GM23338 (cell line): ENCODE results near the gene HACE1. TPM values are rescaled to one million over a fixed set of nuclear protein-coding genes. Genes with fewer than 3 reads are reported as not detected.
A peak's percentile ranks its signal among the peaks of the same experiment; 100 is the strongest.

Source experiments
- ATAC-seq: fragments of 200-7000 bp; cut with Tn5 transposase; 3 replicates; pipeline ENCODE4 v1.9.1; 2020
- DNase-seq: peaks from one replicate; pipeline ENCODE4 v3.0.0-alpha.2; 2015; ENCODE audit warnings: low spot score
- H2AFZ ChIP-seq: fragments of 200-600 bp; sonication (generic); 2 replicates; pipeline ENCODE4 v1.8.0; 2016; ENCODE audit warnings: antibody characterized with exemption, mild to moderate bottlenecking, moderate library complexity
- H3F3A ChIP-seq: fragments of 200-600 bp; sonication (generic); replicated peaks from 2 replicates; pipeline ENCODE4 v1.8.0; 2017; ENCODE audit warnings: antibody characterized with exemption, mixed run types, low read depth
- H3K27ac ChIP-seq: fragments of 200-600 bp; sonication (generic); 2 replicates; pipeline ENCODE4 v1.6.1; 2016; ENCODE audit warnings: low read depth
- H3K27me3 ChIP-seq: fragments of 200-600 bp; sonication (generic); 2 replicates; pipeline ENCODE4 v1.8.0; 2016; ENCODE audit warnings: mild to moderate bottlenecking, mixed run types, moderate library complexity; ENCODE audit not compliant: insufficient read depth
- H3K36me3 ChIP-seq: fragments of 200-600 bp; sonication (generic); 2 replicates; pipeline ENCODE4 v1.8.0; 2016; ENCODE audit warnings: mild to moderate bottlenecking; ENCODE audit not compliant: insufficient read depth
- H3K4me1 ChIP-seq: fragments of 200-600 bp; sonication (generic); 2 replicates; pipeline ENCODE4 v1.8.0; 2016; ENCODE audit warnings: mild to moderate bottlenecking, moderate library complexity; ENCODE audit not compliant: insufficient read depth
- H3K4me2 ChIP-seq: fragments of 200-600 bp; sonication (generic); 2 replicates; pipeline ENCODE4 v1.7.1; 2017; ENCODE audit warnings: mixed run types
- H3K4me3 ChIP-seq: fragments of 200-600 bp; sonication (generic); 2 replicates; pipeline ENCODE4 v1.6.1; 2016; ENCODE audit warnings: mixed run types
- H3K79me2 ChIP-seq: fragments of 200-600 bp; sonication (generic); replicated peaks from 2 replicates; pipeline ENCODE4 v1.8.0; 2017; ENCODE audit warnings: mild to moderate bottlenecking; ENCODE audit not compliant: insufficient read depth
- H3K9me2 ChIP-seq: fragments of 200-600 bp; sonication (generic); 2 replicates; pipeline ENCODE4 v1.8.0; 2017; ENCODE audit not compliant: insufficient read depth
- H4K20me1 ChIP-seq: fragments of 200-600 bp; sonication (generic); replicated peaks from 2 replicates; pipeline ENCODE4 v1.8.0; 2017; ENCODE audit warnings: mild to moderate bottlenecking; ENCODE audit not compliant: insufficient read depth
- H3K27ac Mint-ChIP-seq: 2 replicates; pipeline ENCODE4 v1.8.0; 2020; ENCODE audit warnings: inconsistent platforms, mild to moderate bottlenecking, moderate library complexity, mixed read lengths
- H3K27me3 Mint-ChIP-seq: 3 replicates; pipeline ENCODE4 v1.8.0; 2022; ENCODE audit warnings: low read depth, mild to moderate bottlenecking, moderate library complexity, mixed read lengths, inconsistent platforms; ENCODE audit not compliant: insufficient read depth, poor library complexity
- H3K36me3 Mint-ChIP-seq: 3 replicates; pipeline ENCODE4 v1.8.0; 2021; ENCODE audit warnings: low read depth, mild to moderate bottlenecking, inconsistent platforms, moderate library complexity, mixed read lengths
- H3K4me1 Mint-ChIP-seq: 3 replicates; pipeline ENCODE4 v1.8.0; 2020; ENCODE audit warnings: mild to moderate bottlenecking, inconsistent platforms, mixed read lengths
- H3K4me3 Mint-ChIP-seq: 3 replicates; pipeline ENCODE4 v1.8.0; 2021; ENCODE audit warnings: moderate library complexity, mild to moderate bottlenecking, inconsistent platforms, mixed read lengths
- H3K9me3 Mint-ChIP-seq: 3 replicates; pipeline ENCODE4 v1.8.0; 2020; ENCODE audit warnings: moderate library complexity, mild to moderate bottlenecking, inconsistent platforms, mixed read lengths
- EZH2 ChIP-seq: fragments of 200-600 bp; sonication (generic); IDR thresholded peaks from one replicate; pipeline ENCODE4 v1.8.0; 2017; ENCODE audit warnings: antibody characterized with exemption, mild to moderate bottlenecking, low read depth; ENCODE audit not compliant: unreplicated experiment
- EZH2phosphoT487 ChIP-seq: fragments of 200-600 bp; sonication (generic); IDR thresholded peaks from one replicate; pipeline ENCODE4 v1.8.1; 2018; ENCODE audit warnings: antibody characterized with exemption; ENCODE audit not compliant: unreplicated experiment
- JUNB ChIP-seq: IDR thresholded peaks from one replicate; pipeline ENCODE4 v1.6.1; 2016; ENCODE audit warnings: antibody characterized with exemption; ENCODE audit not compliant: unreplicated experiment
- NANOG ChIP-seq: IDR thresholded peaks from 2 replicates; pipeline ENCODE4 v1.6.1; 2016; ENCODE audit warnings: antibody characterized with exemption, borderline replicate concordance
- POLR2AphosphoS5 ChIP-seq: IDR thresholded peaks from 2 replicates; pipeline ENCODE4 v1.6.1; 2016; ENCODE audit warnings: antibody characterized with exemption, low read depth
- STAT1 ChIP-seq: IDR thresholded peaks from one replicate; pipeline ENCODE4 v1.6.1; 2016; ENCODE audit warnings: antibody characterized with exemption; ENCODE audit not compliant: unreplicated experiment
- ZNF114 ChIP-seq: fragments of 250-450 bp; sonication (Bioruptor Pico); IDR thresholded peaks from 2 replicates; pipeline ENCODE4 v1.5.0; 2020; ENCODE audit warnings: mild to moderate bottlenecking, moderate library complexity
- ZNF331 ChIP-seq: fragments of 250-450 bp; sonication (Bioruptor Pico); IDR thresholded peaks from 2 replicates; pipeline ENCODE4 v1.5.0; 2020; ENCODE audit warnings: low read depth, mild to moderate bottlenecking, moderate library complexity
- ZNF462 ChIP-seq: fragments of 250-450 bp; sonication (Bioruptor Pico); IDR thresholded peaks from 2 replicates; pipeline ENCODE4 v1.5.0; 2020; ENCODE audit warnings: mild to moderate bottlenecking, moderate library complexity
- polyA plus RNA-seq: library from polyadenylated mRNA; unstranded; fragments of >200 nt; fragmentation: Nextera tagmentation; extraction: Ambion mirVana; gene quantifications from 2 replicates; pipeline ENCODE4 v1.2.1, GENCODE V29; 2016
- total RNA-seq: library from RNA; depleted of rRNA; stranded (reverse); fragments of >200 nt; shearing (Covaris generic); gene quantifications from 2 replicates; pipeline ENCODE4 v1.2.3, GENCODE V29; 2014
- TF ChIP-seq, protein P1 (sequence below), 2 experiments: fragments of 200-600 bp in 1 of 2; sonication (generic) in 1 of 2; conservative IDR thresholded peaks; 2 replicates each; pipeline versions ENCODE4 v1.5.1 to v1.6.1; 2016 to 2017; ENCODE audit warnings: antibody characterized with exemption in 2 of 2, low read depth in 2 of 2, mild to moderate bottlenecking in 2 of 2, moderate library complexity in 1 of 2

HACE1 gene
- total and polyA plus RNA-seq, 2 experiments from 2014 or later = 8.6 to 28.7 TPM

DNA sequence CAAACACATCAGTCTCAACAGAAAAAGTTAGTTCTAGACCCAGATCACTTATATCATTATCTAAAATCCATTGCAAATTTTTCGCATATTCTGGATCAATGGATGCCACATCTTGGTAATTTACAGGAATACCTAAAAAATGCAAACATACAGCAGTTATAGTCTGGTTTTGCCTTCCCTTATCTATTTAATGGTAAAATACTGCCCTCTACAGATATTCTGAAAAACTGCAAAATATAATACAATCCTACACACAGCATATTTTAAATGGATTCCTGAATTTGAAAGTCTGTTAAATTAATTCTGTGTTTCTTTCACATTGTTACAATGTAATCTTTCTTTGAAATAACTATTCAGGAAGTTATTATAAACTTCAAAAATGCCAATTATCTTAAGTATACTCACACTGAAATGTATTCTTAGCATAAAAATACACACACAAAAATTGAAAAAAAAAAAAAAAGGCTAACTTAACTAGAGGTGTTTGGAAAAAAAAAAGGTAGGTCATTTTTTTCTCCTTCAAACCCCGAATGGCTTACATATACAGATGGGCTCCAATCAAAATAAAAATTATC lies 88.4 kb downstream of the HACE1 start:
- Mint-ChIP-seq H3K36me3 (peaks cover 3% of the 10 kb centered on the region; the same call in 1 of the 3 replicates), H3K27ac (no peak overlapping the region), H3K27me3 (no peaks in the 10 kb centered on the region), H3K4me3 (no peak overlapping the region), H3K4me1 (peaks cover 6% of the 10 kb centered on the region; the same call in 2 of the 3 replicates), H3K9me3 (no peaks in the 10 kb centered on the region)
- H2AFZ ChIP-seq = no peak overlapping the region
- H3F3A ChIP-seq = no peaks in the 10 kb centered on the region
- H3K4me3 ChIP-seq = no peak overlapping the region
- TF ChIP-seq, protein P1, sequence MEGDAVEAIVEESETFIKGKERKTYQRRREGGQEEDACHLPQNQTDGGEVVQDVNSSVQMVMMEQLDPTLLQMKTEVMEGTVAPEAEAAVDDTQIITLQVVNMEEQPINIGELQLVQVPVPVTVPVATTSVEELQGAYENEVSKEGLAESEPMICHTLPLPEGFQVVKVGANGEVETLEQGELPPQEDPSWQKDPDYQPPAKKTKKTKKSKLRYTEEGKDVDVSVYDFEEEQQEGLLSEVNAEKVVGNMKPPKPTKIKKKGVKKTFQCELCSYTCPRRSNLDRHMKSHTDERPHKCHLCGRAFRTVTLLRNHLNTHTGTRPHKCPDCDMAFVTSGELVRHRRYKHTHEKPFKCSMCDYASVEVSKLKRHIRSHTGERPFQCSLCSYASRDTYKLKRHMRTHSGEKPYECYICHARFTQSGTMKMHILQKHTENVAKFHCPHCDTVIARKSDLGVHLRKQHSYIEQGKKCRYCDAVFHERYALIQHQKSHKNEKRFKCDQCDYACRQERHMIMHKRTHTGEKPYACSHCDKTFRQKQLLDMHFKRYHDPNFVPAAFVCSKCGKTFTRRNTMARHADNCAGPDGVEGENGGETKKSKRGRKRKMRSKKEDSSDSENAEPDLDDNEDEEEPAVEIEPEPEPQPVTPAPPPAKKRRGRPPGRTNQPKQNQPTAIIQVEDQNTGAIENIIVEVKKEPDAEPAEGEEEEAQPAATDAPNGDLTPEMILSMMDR (conservative IDR thresholded peaks at IDR 0.05; ENCODE audit: low read depth in 2 of 2) = peak in 1 of 2 experiments; percentile 92; a peak in 3 of 4 replicates
- TF ChIP-seq STAT1 (no peak), EZH2phosphoT487 (no peak)
- no peaks in the 10 kb centered on the region for H3K9me2 ChIP-seq
- H3K36me3 ChIP-seq = no peaks in the 10 kb centered on the region
- DNase-seq (peak; percentile 41), ATAC-seq (no peak)
- H3K4me2 ChIP-seq = no peak overlapping the region
- H4K20me1 ChIP-seq = no peaks in the 10 kb centered on the region
- no peaks in the 10 kb centered on the region for H3K4me1 ChIP-seq
- no peaks in the 10 kb centered on the region for H3K79me2 ChIP-seq
- H3K27me3 ChIP-seq = no peaks in the 10 kb centered on the region
- H3K27ac ChIP-seq = no peak overlapping the region

GRCh38 chr6:104768906-104769305 lies 90.8 kb downstream of the HACE1 start:
- no peaks in the 10 kb centered on the region for H3K9me3 Mint-ChIP-seq
- Histone ChIP-seq H3F3A (no peaks in the 10 kb centered on the region), H3K36me3 (peaks cover 12% of the 10 kb centered on the region), H3K4me3 (no peak overlapping the region), H3K27me3 (no peaks in the 10 kb centered on the region), H3K79me2 (no peaks in the 10 kb centered on the region), H2AFZ (no peak overlapping the region), H3K4me1 (no peaks in the 10 kb centered on the region), H4K20me1 (no peaks in the 10 kb centered on the region), H3K4me2 (no peak overlapping the region), H3K27ac (no peak overlapping the region), H3K9me2 (no peaks in the 10 kb centered on the region)
- no peak overlapping the region for H3K27ac Mint-ChIP-seq
- no peak overlapping the region for H3K4me3 Mint-ChIP-seq
- H3K4me1 Mint-ChIP-seq = peaks cover 13% of the 10 kb centered on the region; the same call in 2 of the 3 replicates
- ATAC-seq (no peak), DNase-seq (no peak)
- no peaks in the 10 kb centered on the region for H3K27me3 Mint-ChIP-seq
- peaks cover 17% of the 10 kb centered on the region for H3K36me3 Mint-ChIP-seq
- no peak for TF ChIP-seq JUNB
- no peak for TF ChIP-seq NANOG
- TF ChIP-seq STAT1 = no peak
- no peak for TF ChIP-seq EZH2
- no peak for TF ChIP-seq POLR2AphosphoS5
- TF ChIP-seq ZNF114 (CRISPR knock-in tag) = no peak
- TF ChIP-seq ZNF462 = no peak
- no peak for TF ChIP-seq ZNF331 (CRISPR knock-in tag)
- no peak for TF ChIP-seq EZH2phosphoT487
- TF ChIP-seq, protein P1 (conservative IDR thresholded peaks at IDR 0.05; ENCODE audit: low read depth in 2 of 2) = no peak
